ENCODE data around the gene MYO18A.

MYO18A gene

GRCh38 chr17:29070781-29071180 is 109.4 kb downstream of the MYO18A start:
- no peaks in the 10 kb centered on the region for H3K4me1 Mint-ChIP-seq (ENCODE audit: low read depth)
- no peaks in the 10 kb centered on the region for H3K9me3 Mint-ChIP-seq (ENCODE audit: low read depth)
- H3K36me3 Mint-ChIP-seq, result no peaks in the 10 kb centered on the region
- H3K27ac Mint-ChIP-seq, result no peak overlapping the region
- H3K4me3 Mint-ChIP-seq, result no peak overlapping the region
- H3K27me3 Mint-ChIP-seq, result no peaks in the 10 kb centered on the region

- H3K27me3 Mint-ChIP-seq, result no peaks in the 10 kb centered on the region
- H3K9me3 Mint-ChIP-seq (ENCODE audit: low read depth), result no peaks in the 10 kb centered on the region
- no peak overlapping the region for H3K4me3 Mint-ChIP-seq
- H3K4me1 Mint-ChIP-seq (ENCODE audit: low read depth), result no peaks in the 10 kb centered on the region
- no peak overlapping the region for H3K27ac Mint-ChIP-seq
- no peaks in the 10 kb centered on the region for H3K36me3 Mint-ChIP-seq
Observed at GRCh38 chr17:29070308-29070707, 109.9 kb downstream of the MYO18A start.

GRCh38 chr17:29069526-29070041 is 110.6 kb downstream of the MYO18A start:
- Mint-ChIP-seq H3K4me1 (ENCODE audit: low read depth) (no peaks in the 10 kb centered on the region), H3K4me3 (no peak overlapping the region), H3K27me3 (no peaks in the 10 kb centered on the region), H3K9me3 (ENCODE audit: low read depth) (no peaks in the 10 kb centered on the region), H3K27ac (no peak overlapping the region), H3K36me3 (no peaks in the 10 kb centered on the region)

GRCh38 chr17:29068818-29069217 is 111.4 kb downstream of the MYO18A start:
- H3K4me3 Mint-ChIP-seq, result no peak overlapping the region
- H3K27ac Mint-ChIP-seq, result no peak overlapping the region
- H3K27me3 Mint-ChIP-seq, result no peaks in the 10 kb centered on the region
- no peaks in the 10 kb centered on the region for H3K36me3 Mint-ChIP-seq
- no peaks in the 10 kb centered on the region for H3K9me3 Mint-ChIP-seq (ENCODE audit: low read depth)
- no peaks in the 10 kb centered on the region for H3K4me1 Mint-ChIP-seq (ENCODE audit: low read depth)

GRCh38 chr17:29066606-29067005 is 113.6 kb downstream of the MYO18A start:
- no peaks in the 10 kb centered on the region for H3K27me3 Mint-ChIP-seq
- no peaks in the 10 kb centered on the region for H3K36me3 Mint-ChIP-seq
- no peak overlapping the region for H3K27ac Mint-ChIP-seq
- H3K4me3 Mint-ChIP-seq, result no peak overlapping the region
- H3K4me1 Mint-ChIP-seq (ENCODE audit: low read depth), result no peaks in the 10 kb centered on the region
- no peaks in the 10 kb centered on the region for H3K9me3 Mint-ChIP-seq (ENCODE audit: low read depth)

GRCh38 chr17:29066047-29066446 is 114.2 kb downstream of the MYO18A start:
- Mint-ChIP-seq H3K4me3 (no peak overlapping the region), H3K36me3 (no peaks in the 10 kb centered on the region), H3K27ac (no peak overlapping the region), H3K4me1 (ENCODE audit: low read depth) (no peaks in the 10 kb centered on the region), H3K9me3 (ENCODE audit: low read depth) (no peaks in the 10 kb centered on the region), H3K27me3 (no peaks in the 10 kb centered on the region)

GRCh38 chr17:29063992-29064391 is 116.2 kb downstream of the MYO18A start:
- H3K27ac Mint-ChIP-seq, result no peak overlapping the region
- no peaks in the 10 kb centered on the region for H3K27me3 Mint-ChIP-seq
- no peak overlapping the region for H3K4me3 Mint-ChIP-seq
- H3K9me3 Mint-ChIP-seq (ENCODE audit: low read depth), result no peaks in the 10 kb centered on the region
- no peaks in the 10 kb centered on the region for H3K36me3 Mint-ChIP-seq
- H3K4me1 Mint-ChIP-seq (ENCODE audit: low read depth), result peaks cover 7% of the 10 kb centered on the region

- Mint-ChIP-seq H3K4me1 (ENCODE audit: low read depth) (peaks cover 7% of the 10 kb centered on the region), H3K9me3 (ENCODE audit: low read depth) (no peaks in the 10 kb centered on the region), H3K27ac (no peak overlapping the region), H3K4me3 (no peak overlapping the region), H3K36me3 (no peaks in the 10 kb centered on the region), H3K27me3 (no peaks in the 10 kb centered on the region)
Observed at GRCh38 chr17:29062215-29062614, 118.0 kb downstream of the MYO18A start.

- Mint-ChIP-seq H3K27ac (no peak overlapping the region), H3K4me3 (no peak overlapping the region)
Observed at GRCh38 chr17:29061036-29061435, 119.2 kb downstream of the MYO18A start.

GRCh38 chr17:29060475-29060874 is 119.7 kb downstream of the MYO18A start:
- no peaks in the 10 kb centered on the region for H3K9me3 Mint-ChIP-seq (ENCODE audit: low read depth)
- no peak overlapping the region for H3K27ac Mint-ChIP-seq
- H3K4me3 Mint-ChIP-seq, result no peak overlapping the region
- H3K4me1 Mint-ChIP-seq (ENCODE audit: low read depth), result peaks cover 7% of the 10 kb centered on the region
- H3K36me3 Mint-ChIP-seq, result no peaks in the 10 kb centered on the region
- no peaks in the 10 kb centered on the region for H3K27me3 Mint-ChIP-seq

More at GRCh38 chr17:29061036-29061435, 119.2 kb downstream of the MYO18A start:
- H3K27me3 Mint-ChIP-seq, result no peaks in the 10 kb centered on the region
- H3K4me1 Mint-ChIP-seq (ENCODE audit: low read depth), result peaks cover 7% of the 10 kb centered on the region
- H3K36me3 Mint-ChIP-seq, result no peaks in the 10 kb centered on the region
- H3K9me3 Mint-ChIP-seq (ENCODE audit: low read depth), result no peaks in the 10 kb centered on the region

GRCh38 chr17:29059281-29059680 is 120.9 kb downstream of the MYO18A start:
- Mint-ChIP-seq H3K4me1 (ENCODE audit: low read depth) (peaks cover 7% of the 10 kb centered on the region), H3K9me3 (ENCODE audit: low read depth) (no peaks in the 10 kb centered on the region), H3K36me3 (no peaks in the 10 kb centered on the region), H3K4me3 (no peak overlapping the region), H3K27ac (no peak overlapping the region), H3K27me3 (no peaks in the 10 kb centered on the region)

- Mint-ChIP-seq H3K4me1 (ENCODE audit: low read depth) (peaks cover 7% of the 10 kb centered on the region), H3K9me3 (ENCODE audit: low read depth) (no peaks in the 10 kb centered on the region)
Observed at GRCh38 chr17:29058391-29058790, 121.8 kb downstream of the MYO18A start.

GRCh38 chr17:29057361-29057760 is 122.8 kb downstream of the MYO18A start:
- Mint-ChIP-seq H3K27me3 (no peaks in the 10 kb centered on the region), H3K4me3 (no peak overlapping the region), H3K27ac (no peak overlapping the region), H3K9me3 (ENCODE audit: low read depth) (no peaks in the 10 kb centered on the region), H3K36me3 (peaks cover 2% of the 10 kb centered on the region), H3K4me1 (ENCODE audit: low read depth) (peaks cover 7% of the 10 kb centered on the region)

More at GRCh38 chr17:29058391-29058790, 121.8 kb downstream of the MYO18A start:
- no peak overlapping the region for H3K27ac Mint-ChIP-seq
- H3K36me3 Mint-ChIP-seq, result peaks cover 2% of the 10 kb centered on the region
- no peaks in the 10 kb centered on the region for H3K27me3 Mint-ChIP-seq
- no peak overlapping the region for H3K4me3 Mint-ChIP-seq

- H3K4me3 Mint-ChIP-seq, result no peak overlapping the region
- H3K36me3 Mint-ChIP-seq, result peaks cover 2% of the 10 kb centered on the region
- H3K27me3 Mint-ChIP-seq, result no peaks in the 10 kb centered on the region
- H3K4me1 Mint-ChIP-seq (ENCODE audit: low read depth), result no peaks in the 10 kb centered on the region
- no peak overlapping the region for H3K27ac Mint-ChIP-seq
- no peaks in the 10 kb centered on the region for H3K9me3 Mint-ChIP-seq (ENCODE audit: low read depth)
Observed at GRCh38 chr17:29054835-29055234, 125.4 kb downstream of the MYO18A start.

- no peaks in the 10 kb centered on the region for H3K27me3 Mint-ChIP-seq
- H3K36me3 Mint-ChIP-seq, result peaks cover 2% of the 10 kb centered on the region
- no peaks in the 10 kb centered on the region for H3K4me1 Mint-ChIP-seq (ENCODE audit: low read depth)
- no peak overlapping the region for H3K27ac Mint-ChIP-seq
- H3K4me3 Mint-ChIP-seq, result no peak overlapping the region
- H3K9me3 Mint-ChIP-seq (ENCODE audit: low read depth), result no peaks in the 10 kb centered on the region
Observed at GRCh38 chr17:29051731-29052130, 128.5 kb downstream of the MYO18A start.

GRCh38 chr17:29051194-29051593 is 129.0 kb downstream of the MYO18A start:
- Mint-ChIP-seq H3K9me3 (ENCODE audit: low read depth) (no peaks in the 10 kb centered on the region), H3K4me1 (ENCODE audit: low read depth) (no peaks in the 10 kb centered on the region), H3K27me3 (no peaks in the 10 kb centered on the region), H3K36me3 (peaks cover 2% of the 10 kb centered on the region), H3K4me3 (no peak overlapping the region), H3K27ac (no peak overlapping the region)
